GM12878 (cell line): ENCODE data around the gene KRTAP21-1. TPM values are rescaled to one million over a fixed set of nuclear protein-coding genes. Genes with fewer than 3 reads are reported as not detected.

Experiments
- ATAC-seq: fragments of 200-7000 bp; cut with Tn5 transposase; 3 replicates; pipeline ENCODE4 v1.9.1; 2020; ENCODE audit warnings: mild to moderate bottlenecking, moderate library complexity
- BruUV-seq: library from RNA; stranded (reverse); fragments of 400-500 nt; replicated peaks from 2 replicates; lab custom pipeline; 2021; lab: Mats Ljungman, UMichigan
- CTCF ChIA-PET: fragments of 300-600 bp; sonication (Branson Sonifier 250); formaldehyde crosslinking; extraction: SDS; loops from one replicate; lab custom pipeline; 2021; ENCODE audit warnings: inconsistent platforms; lab: Yijun Ruan, JAX
- POLR2A ChIA-PET: fragments of 350-600 bp; formaldehyde crosslinking; extraction: SDS; loops from one replicate; lab custom pipeline; 2021; ENCODE audit warnings: inconsistent platforms; lab: Charles Lee
- RAD21 ChIA-PET: fragments of 300-600 bp; sonication (Branson Sonifier 250); formaldehyde crosslinking; loops from one replicate; lab custom pipeline; 2023; ENCODE audit warnings: antibody characterized with exemption; ENCODE audit not compliant: unreplicated experiment; lab: Charles Lee
- SMC1A ChIA-PET: fragments of 300-600 bp; sonication (Branson Sonifier 250); formaldehyde crosslinking; loops from one replicate; lab custom pipeline; 2023; ENCODE audit not compliant: unreplicated experiment, uncharacterized antibody; lab: Charles Lee
- DNase-seq: peaks from one replicate; pipeline ENCODE4 v3.0.0-alpha.2; 2011; ENCODE audit warnings: low read depth, low spot score
- FAIRE-seq: peaks from 3 replicates; lab custom pipeline; 2011; peaks lifted over from hg19 to GRCh38; lab: Jason Lieb, UNC
- H2AFZ ChIP-seq: 2 replicates; pipeline ENCODE4 v1.6.0; 2011; ENCODE audit warnings: low read depth, low read length, control low read depth; ENCODE audit not compliant: control insufficient read depth
- H3K27ac ChIP-seq: 2 replicates; pipeline ENCODE4 v1.5.1; 2011; ENCODE audit warnings: control low read depth; ENCODE audit not compliant: control insufficient read depth, insufficient read depth
- H3K27me3 ChIP-seq, 2 experiments: replicated peaks in 1 of 2; 2 replicates each; pipeline versions ENCODE4 v1.6.0 to v1.6.1; 2011; ENCODE audit warnings: low read length in 1 of 2; ENCODE audit not compliant: control insufficient read depth in 2 of 2, insufficient read depth in 2 of 2
- H3K36me3 ChIP-seq, 2 experiments: 2 replicates each; pipeline ENCODE4 v1.5.1; 2011; ENCODE audit warnings: low read length in 1 of 2; ENCODE audit not compliant: control insufficient read depth in 2 of 2, insufficient read depth in 2 of 2
- H3K4me1 ChIP-seq: 2 replicates; pipeline ENCODE4 v1.6.1; 2011; ENCODE audit warnings: mild to moderate bottlenecking, low read length, moderate library complexity, mixed read lengths; ENCODE audit not compliant: control insufficient read depth, insufficient read depth
- H3K4me2 ChIP-seq: 2 replicates; pipeline ENCODE4 v1.6.0; 2011; ENCODE audit warnings: control low read depth; ENCODE audit not compliant: control insufficient read depth, insufficient read depth
- H3K4me3 ChIP-seq: fragments of 200-600 bp; sonication (generic); 2 replicates; pipeline ENCODE4 v1.5.1; 2016
- H3K79me2 ChIP-seq: 2 replicates; pipeline ENCODE4 v1.6.0; 2011; ENCODE audit warnings: low read length; ENCODE audit not compliant: control insufficient read depth, insufficient read depth
- H3K9ac ChIP-seq: 2 replicates; pipeline ENCODE4 v1.8.0; 2011; ENCODE audit warnings: low read length, control low read depth, mixed read lengths; ENCODE audit not compliant: control insufficient read depth, insufficient read depth
- H3K9me3 ChIP-seq: replicated peaks from 3 replicates; pipeline ENCODE4 v1.5.1; 2011; ENCODE audit warnings: mild to moderate bottlenecking, low read length; ENCODE audit not compliant: control insufficient read depth, insufficient read depth
- H4K20me1 ChIP-seq: 2 replicates; pipeline ENCODE4 v1.6.0; 2011; ENCODE audit not compliant: control insufficient read depth, insufficient read depth
- NFXL1 ChIP-seq: fragments of 450-650 bp; IDR thresholded peaks from 2 replicates; pipeline ENCODE4 v1.6.1; 2017; ENCODE audit warnings: antibody characterized with exemption, mild to moderate bottlenecking, borderline replicate concordance
- POLR2AphosphoS5 ChIP-seq: IDR thresholded peaks from 2 replicates; pipeline ENCODE4 v1.6.1; 2011; ENCODE audit warnings: mild to moderate bottlenecking, low read length, inconsistent platforms
- RAD21 ChIP-seq: IDR thresholded peaks from 2 replicates; pipeline ENCODE4 v1.6.1; 2011; ENCODE audit warnings: mild to moderate bottlenecking, low read depth, low read length, moderate library complexity; ENCODE audit not compliant: insufficient read depth
- REST ChIP-seq: IDR thresholded peaks from 2 replicates; pipeline ENCODE4 v1.6.1; 2012; ENCODE audit warnings: mild to moderate bottlenecking, low read depth, low read length
- SP1 ChIP-seq: IDR thresholded peaks from one replicate; pipeline ENCODE4 v1.6.1; 2011; ENCODE audit warnings: low read depth, low read length
- SREBF1 ChIP-seq: IDR thresholded peaks from 2 replicates; pipeline ENCODE4 v1.6.1; 2012; ENCODE audit warnings: mild to moderate bottlenecking, low read length
- WGBS: methylation state at CpG from one replicate; pipeline ENCODE4 v1.1.6; 2016; ENCODE audit warnings: low lambda C conversion rate; ENCODE audit not compliant: insufficient replicate concordance, insufficient coverage; ENCODE audit errors: missing lambda C conversion rate; 5-methylcytosine and 5-hydroxymethylcytosine counted together
- in situ Hi-C: fragments of 300-500 bp; cut with MboI; formaldehyde crosslinking; loops from 9 replicates; pipeline ENCODE4 v1.14.3; 2018; ENCODE audit warnings: mixed read lengths
- intact Hi-C: fragments of 100-400 bp; cut with micrococcal nuclease; formaldehyde crosslinking; loops from one replicate; pipeline ENCODE4 v1.14.2; 2022; ENCODE audit not compliant: unreplicated experiment
- polyA plus RNA-seq, 11 experiments: library from polyadenylated mRNA; depleted of rRNA in 4 of 11; unstranded in 6 of 11; stranded (reverse) in 5 of 11; fragments of >200 nt; fragmentation: Nextera tagmentation in 4 of 11; fragmentation: Illumina TruSeq in 1 of 11; extraction: Ambion mirVana in 4 of 11; extraction: Trizol in 1 of 11; gene quantifications; 1 replicate in 1 of 11; 2 replicates in 10 of 11; pipeline versions ENCODE4 v1.2.1 to v1.2.3, GENCODE V29; 2011 to 2016; ENCODE audit warnings: inconsistent platforms in 2 of 11, missing spikeins in 2 of 11, low read depth in 1 of 11
- total RNA-seq, 4 experiments: library from RNA; depleted of rRNA in 3 of 4; stranded (reverse); fragments of >200 nt in 3 of 4; fragmentation: Illumina TruSeq in 1 of 4; extraction: Trizol in 1 of 4; gene quantifications; 2 replicates each; pipeline versions ENCODE4 v1.2.1 to v1.2.3, GENCODE V29; 2013 to 2021
- TF ChIP-seq, protein P1 (sequence below): fragments of 450-650 bp; conservative IDR thresholded peaks from 2 replicates; pipeline ENCODE4 v1.6.1; 2017; ENCODE audit warnings: mild to moderate bottlenecking, moderate library complexity

Gene KRTAP21-1
- total and polyA plus RNA-seq, 10 of the 15 experiments (the other 5 are each of a cell fraction or from before 2014, with no cell fraction given), result not detected

DNA sequence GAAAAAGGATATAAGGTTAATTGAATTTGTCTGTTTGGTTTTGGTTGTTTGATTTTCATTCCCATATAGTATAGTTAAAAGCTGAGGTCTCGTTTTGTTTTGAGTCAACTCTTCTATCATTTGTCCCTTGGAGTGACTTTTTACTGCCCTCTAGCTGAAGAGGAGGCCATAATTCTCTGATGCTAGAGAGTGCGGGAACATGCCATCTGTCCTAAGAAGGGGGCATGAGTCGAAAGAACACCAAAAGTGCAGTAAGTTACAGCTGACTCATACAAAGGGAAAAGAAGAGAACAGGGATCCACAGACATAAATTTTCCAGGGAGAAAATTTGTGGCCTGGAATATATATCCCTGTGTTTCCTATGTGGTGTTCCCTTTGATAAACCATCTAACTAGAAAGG is 40.8 kb downstream of the KRTAP21-1 start:
- H3K27me3 ChIP-seq, result no peaks in the 10 kb centered on the region
- H3K9ac ChIP-seq, result no peak overlapping the region
- ChIA-PET CTCF (no interaction called here), POLR2A (no interaction called here), SMC1A (no interaction called here), RAD21 (no interaction called here)
- no peak overlapping the region for H3K4me3 ChIP-seq
- no peak overlapping the region for H3K27ac ChIP-seq
- intact Hi-C loops, result no loop called here
- in situ Hi-C loops, result no loop called here
- no peak for DNase-seq
- H2AFZ ChIP-seq, result no peak overlapping the region
- H3K4me1 ChIP-seq, result no peaks in the 10 kb centered on the region
- H4K20me1 ChIP-seq, result no peaks in the 10 kb centered on the region
- no TSS peak for BruUV-seq
- ATAC-seq, result no peak
- H3K79me2 ChIP-seq, result no peaks in the 10 kb centered on the region
- no peaks in the 10 kb centered on the region for H3K36me3 ChIP-seq
- H3K4me2 ChIP-seq, result no peak overlapping the region
- H3K9me3 ChIP-seq, result no peaks in the 10 kb centered on the region
- TF ChIP-seq SP1, result no peak
- no peak for TF ChIP-seq RAD21
- TF ChIP-seq POLR2AphosphoS5, result no peak
- no peak for TF ChIP-seq NFXL1
- no peak for TF ChIP-seq REST
- TF ChIP-seq, protein P1, sequence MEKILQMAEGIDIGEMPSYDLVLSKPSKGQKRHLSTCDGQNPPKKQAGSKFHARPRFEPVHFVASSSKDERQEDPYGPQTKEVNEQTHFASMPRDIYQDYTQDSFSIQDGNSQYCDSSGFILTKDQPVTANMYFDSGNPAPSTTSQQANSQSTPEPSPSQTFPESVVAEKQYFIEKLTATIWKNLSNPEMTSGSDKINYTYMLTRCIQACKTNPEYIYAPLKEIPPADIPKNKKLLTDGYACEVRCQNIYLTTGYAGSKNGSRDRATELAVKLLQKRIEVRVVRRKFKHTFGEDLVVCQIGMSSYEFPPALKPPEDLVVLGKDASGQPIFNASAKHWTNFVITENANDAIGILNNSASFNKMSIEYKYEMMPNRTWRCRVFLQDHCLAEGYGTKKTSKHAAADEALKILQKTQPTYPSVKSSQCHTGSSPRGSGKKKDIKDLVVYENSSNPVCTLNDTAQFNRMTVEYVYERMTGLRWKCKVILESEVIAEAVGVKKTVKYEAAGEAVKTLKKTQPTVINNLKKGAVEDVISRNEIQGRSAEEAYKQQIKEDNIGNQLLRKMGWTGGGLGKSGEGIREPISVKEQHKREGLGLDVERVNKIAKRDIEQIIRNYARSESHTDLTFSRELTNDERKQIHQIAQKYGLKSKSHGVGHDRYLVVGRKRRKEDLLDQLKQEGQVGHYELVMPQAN, result no peak
- TF ChIP-seq SREBF1, result no peak
- FAIRE-seq, result no peak
- 17% methylated on average over 3 of the region's 3 CpGs for WGBS
